CD4-positive, CD25-positive, alpha-beta regulatory T cell (primary cell): Measurements from ENCODE around the gene KERA. TPM values are rescaled to one million over a fixed set of nuclear protein-coding genes. Genes with fewer than 3 reads are reported as not detected.

Experiments used
- ATAC-seq, 2 donors: fragments of 150-1000 bp; cut with Tn5 transposase; one replicate each; pipeline ENCODE4 v1.10.0; 2021; ENCODE audit warnings: low read depth in 2 of 2, moderate number of reproducible peaks in 2 of 2, moderate library complexity in 1 of 2
- DNase-seq, 3 donors: peaks; one replicate each; pipeline versions ENCODE4 v3.0.0 to v3.0.0-alpha.2; 2012 to 2022; ENCODE audit warnings: mixed read lengths in 1 of 3
- H3K27ac ChIP-seq: one replicate; pipeline ENCODE4 v1.7.0; 2013; ENCODE audit warnings: mild to moderate bottlenecking, low read length; ENCODE audit not compliant: insufficient read depth, poor library complexity, severe bottlenecking
- H3K27me3 ChIP-seq: one replicate; pipeline ENCODE4 v1.7.0; 2013; ENCODE audit warnings: low read length; ENCODE audit not compliant: control insufficient read depth, insufficient read depth
- H3K36me3 ChIP-seq: one replicate; pipeline ENCODE4 v1.7.0; 2013; ENCODE audit warnings: mild to moderate bottlenecking, low read length, moderate library complexity; ENCODE audit not compliant: control insufficient read depth, insufficient read depth
- H3K4me1 ChIP-seq: 2 replicates; pipeline ENCODE4 v1.7.0; 2013; ENCODE audit warnings: mild to moderate bottlenecking, low read length; ENCODE audit not compliant: insufficient read depth, control insufficient read depth, poor library complexity, severe bottlenecking
- H3K4me3 ChIP-seq: one replicate; pipeline ENCODE4 v1.7.0; 2013; ENCODE audit warnings: low read depth, mild to moderate bottlenecking, low read length, moderate library complexity
- H3K9me3 ChIP-seq, 2 experiments: 1 replicate in 1 of 2; 2 replicates in 1 of 2; pipeline ENCODE4 v1.7.0; 2013; ENCODE audit warnings: low read length in 2 of 2, mild to moderate bottlenecking in 1 of 2, moderate library complexity in 1 of 2; ENCODE audit not compliant: control insufficient read depth in 2 of 2
- H3K27ac Mint-ChIP-seq, 3 donors: one replicate each; pipeline ENCODE4 v1.8.0; 2020 to 2022; ENCODE audit warnings: mild to moderate bottlenecking in 3 of 3, mixed read lengths in 3 of 3, moderate library complexity in 2 of 3
- H3K27me3 Mint-ChIP-seq: one replicate; pipeline ENCODE4 v1.8.0; 2022; ENCODE audit warnings: mild to moderate bottlenecking, mixed read lengths
- H3K36me3 Mint-ChIP-seq: one replicate; pipeline ENCODE4 v1.8.0; 2020; ENCODE audit warnings: mixed read lengths
- H3K4me1 Mint-ChIP-seq, 4 donors: one replicate each; pipeline ENCODE4 v1.8.0; 2020 to 2022; ENCODE audit warnings: mixed read lengths in 4 of 4, mild to moderate bottlenecking in 1 of 4
- H3K4me3 Mint-ChIP-seq, 4 donors: one replicate each; pipeline ENCODE4 v1.8.0; 2020 to 2022; ENCODE audit warnings: mild to moderate bottlenecking in 4 of 4, mixed read lengths in 4 of 4, moderate library complexity in 3 of 4
- H3K9me3 Mint-ChIP-seq, 7 donors: one replicate each; pipeline ENCODE4 v1.8.0; 2020 to 2022; ENCODE audit warnings: mixed read lengths in 7 of 7, mild to moderate bottlenecking in 3 of 7, moderate library complexity in 2 of 7
- polyA plus RNA-seq, 4 donors: library from polyadenylated mRNA; unstranded; fragments of 300-500 nt; fragmentation: Illumina TruSeq; gene quantifications; one replicate each; pipeline ENCODE4 v1.2.3, GENCODE V29; 2021
- total RNA-seq: library from RNA; stranded (reverse); gene quantifications from one replicate; pipeline ENCODE4 v1.2.3, GENCODE V29; 2022

The KERA gene
- total and polyA plus RNA-seq, 5 donors from 2014 or later = not detected

DNA sequence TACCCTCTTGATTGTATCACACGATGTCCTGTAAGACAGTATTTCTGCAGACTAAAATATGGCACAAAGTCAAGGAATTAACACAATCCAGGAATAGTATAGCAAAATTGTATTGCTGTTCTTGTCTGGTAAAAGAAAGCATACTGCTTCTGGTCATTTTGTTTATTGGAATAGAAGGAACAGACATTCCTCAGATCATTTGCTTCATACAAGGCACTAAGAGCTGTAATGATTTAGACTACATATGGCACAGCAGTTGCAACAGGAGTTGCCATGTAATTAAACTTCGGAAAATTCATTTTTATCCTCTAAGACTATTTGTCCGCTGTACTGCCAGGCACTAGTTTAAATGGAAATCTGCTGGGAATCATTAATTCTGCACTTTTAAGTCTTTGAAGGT is 7.6 kb upstream of the KERA start:
- H3K4me1 ChIP-seq = no peaks in the 10 kb centered on the region
- Mint-ChIP-seq H3K4me3 (no peak overlapping the region), H3K27ac (no peak overlapping the region), H3K4me1 (no peaks in the 10 kb centered on the region), H3K9me3 (no peaks in the 10 kb centered on the region), H3K27me3 (peaks cover 4% of the 10 kb centered on the region), H3K36me3 (no peaks in the 10 kb centered on the region)
- DNase-seq = no peak
- H3K4me3 ChIP-seq = no peak overlapping the region
- H3K36me3 ChIP-seq = no peaks in the 10 kb centered on the region
- H3K9me3 ChIP-seq = no peaks in the 10 kb centered on the region
- no peak for ATAC-seq
- no peak overlapping the region for H3K27ac ChIP-seq
- no peaks in the 10 kb centered on the region for H3K27me3 ChIP-seq

- H3K9me3 Mint-ChIP-seq = no peaks in the 10 kb centered on the region
- no peak overlapping the region for H3K4me3 ChIP-seq
These were observed 6.8 kb upstream of the KERA start for GRCh38 chr12:91064640-91065039.

DNA sequence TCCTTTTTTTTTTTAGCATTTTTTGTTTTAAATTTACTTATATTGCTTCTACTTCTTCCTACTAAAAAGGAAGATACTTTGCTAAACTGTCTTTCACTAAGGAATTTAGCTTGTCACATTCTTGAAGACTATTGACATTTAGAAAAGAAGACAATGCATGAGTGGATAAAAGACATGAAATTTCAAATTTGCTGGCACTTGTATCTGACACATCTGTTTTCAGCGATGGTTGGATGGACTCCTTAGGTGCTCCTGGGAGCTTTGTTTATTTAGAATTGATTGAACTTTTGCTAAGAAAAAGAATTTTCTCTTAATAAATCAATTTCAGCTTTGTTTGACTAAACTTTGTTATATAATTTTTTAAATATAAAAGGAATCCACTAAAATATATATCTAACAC is 3.3 kb upstream of the KERA start:
- Mint-ChIP-seq H3K4me3 (no peak overlapping the region), H3K36me3 (no peaks in the 10 kb centered on the region), H3K4me1 (no peaks in the 10 kb centered on the region), H3K27ac (no peak overlapping the region), H3K9me3 (no peaks in the 10 kb centered on the region), H3K27me3 (no peaks in the 10 kb centered on the region)
- ATAC-seq = no peak
- Histone ChIP-seq H3K9me3 (no peaks in the 10 kb centered on the region), H3K4me1 (no peaks in the 10 kb centered on the region), H3K27me3 (no peaks in the 10 kb centered on the region), H3K36me3 (no peaks in the 10 kb centered on the region), H3K27ac (no peak overlapping the region), H3K4me3 (no peak overlapping the region)
- no peak for DNase-seq

More at GRCh38 chr12:91064640-91065039, 6.8 kb upstream of the KERA start:
- Histone ChIP-seq H3K9me3 (no peaks in the 10 kb centered on the region), H3K27me3 (no peaks in the 10 kb centered on the region), H3K36me3 (no peaks in the 10 kb centered on the region), H3K4me1 (no peaks in the 10 kb centered on the region), H3K27ac (no peak overlapping the region)
- Mint-ChIP-seq H3K27me3 (peaks cover 4% of the 10 kb centered on the region), H3K36me3 (no peaks in the 10 kb centered on the region), H3K4me1 (no peaks in the 10 kb centered on the region), H3K4me3 (no peak overlapping the region), H3K27ac (no peak overlapping the region)
- DNase-seq (no peak), ATAC-seq (no peak)

GRCh38 chr12:91059211-91059610 is 1.4 kb upstream of the KERA start:
- no peaks in the 10 kb centered on the region for H3K4me1 ChIP-seq
- H3K4me3 ChIP-seq = no peak overlapping the region
- H3K36me3 ChIP-seq = no peaks in the 10 kb centered on the region
- H3K27me3 Mint-ChIP-seq = no peaks in the 10 kb centered on the region
- H3K27ac ChIP-seq = no peak overlapping the region
- no peak overlapping the region for H3K27ac Mint-ChIP-seq
- DNase-seq (no peak), ATAC-seq (no peak)
- H3K36me3 Mint-ChIP-seq = no peaks in the 10 kb centered on the region
- H3K9me3 Mint-ChIP-seq = no peaks in the 10 kb centered on the region
- no peaks in the 10 kb centered on the region for H3K9me3 ChIP-seq
- no peaks in the 10 kb centered on the region for H3K4me1 Mint-ChIP-seq
- H3K4me3 Mint-ChIP-seq = no peak overlapping the region
- H3K27me3 ChIP-seq = no peaks in the 10 kb centered on the region

DNA sequence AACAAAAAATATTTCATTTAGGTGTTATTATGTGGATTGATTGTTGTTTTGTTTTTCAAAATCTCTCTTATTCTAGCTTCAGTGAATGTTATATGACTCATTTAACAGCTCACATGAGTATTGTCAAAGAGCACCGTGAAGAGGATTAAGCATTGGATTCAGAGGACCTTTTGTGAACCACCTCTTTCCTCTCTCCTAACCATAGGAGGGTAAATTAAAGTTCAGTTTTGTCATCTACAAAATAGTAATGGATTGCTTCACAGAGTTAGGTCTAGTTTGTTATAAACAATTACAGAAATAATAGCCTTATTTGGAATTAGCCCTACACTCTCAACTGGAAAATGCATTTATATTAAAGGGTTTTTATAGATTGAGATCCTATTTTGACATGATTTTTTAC is 962 bp upstream of the KERA start:
- DNase-seq (no peak), ATAC-seq (no peak)
- Histone ChIP-seq H3K27me3 (no peaks in the 10 kb centered on the region), H3K9me3 (no peaks in the 10 kb centered on the region), H3K4me3 (no peak overlapping the region), H3K27ac (no peak overlapping the region), H3K36me3 (no peaks in the 10 kb centered on the region), H3K4me1 (no peaks in the 10 kb centered on the region)
- H3K4me3 Mint-ChIP-seq = no peak overlapping the region
- H3K9me3 Mint-ChIP-seq = no peaks in the 10 kb centered on the region
- H3K4me1 Mint-ChIP-seq = no peaks in the 10 kb centered on the region
- no peak overlapping the region for H3K27ac Mint-ChIP-seq
- no peaks in the 10 kb centered on the region for H3K27me3 Mint-ChIP-seq
- no peaks in the 10 kb centered on the region for H3K36me3 Mint-ChIP-seq

- Histone ChIP-seq H3K4me1 (no peaks in the 10 kb centered on the region), H3K27me3 (no peaks in the 10 kb centered on the region), H3K36me3 (no peaks in the 10 kb centered on the region), H3K4me3 (no peak overlapping the region), H3K27ac (no peak overlapping the region), H3K9me3 (no peaks in the 10 kb centered on the region)
- no peaks in the 10 kb centered on the region for H3K9me3 Mint-ChIP-seq
- no peak for ATAC-seq
- H3K4me1 Mint-ChIP-seq = no peaks in the 10 kb centered on the region
- DNase-seq = no peak
- H3K27ac Mint-ChIP-seq = no peak overlapping the region
- no peak overlapping the region for H3K4me3 Mint-ChIP-seq
- no peaks in the 10 kb centered on the region for H3K27me3 Mint-ChIP-seq
- no peaks in the 10 kb centered on the region for H3K36me3 Mint-ChIP-seq
These were observed 1.3 kb downstream of the KERA start for GRCh38 chr12:91056488-91056887.

GRCh38 chr12:91055976-91056375 is 1.8 kb downstream of the KERA start:
- H3K4me3 ChIP-seq = no peak overlapping the region
- no peaks in the 10 kb centered on the region for H3K36me3 ChIP-seq
- no peak overlapping the region for H3K27ac ChIP-seq
- H3K27ac Mint-ChIP-seq = no peak overlapping the region
- H3K4me3 Mint-ChIP-seq = no peak overlapping the region
- ATAC-seq (no peak), DNase-seq (no peak)
- H3K36me3 Mint-ChIP-seq = no peaks in the 10 kb centered on the region
- no peaks in the 10 kb centered on the region for H3K9me3 ChIP-seq
- no peaks in the 10 kb centered on the region for H3K4me1 ChIP-seq
- no peaks in the 10 kb centered on the region for H3K27me3 Mint-ChIP-seq
- H3K9me3 Mint-ChIP-seq = no peaks in the 10 kb centered on the region
- H3K4me1 Mint-ChIP-seq = no peaks in the 10 kb centered on the region
- H3K27me3 ChIP-seq = no peaks in the 10 kb centered on the region

DNA sequence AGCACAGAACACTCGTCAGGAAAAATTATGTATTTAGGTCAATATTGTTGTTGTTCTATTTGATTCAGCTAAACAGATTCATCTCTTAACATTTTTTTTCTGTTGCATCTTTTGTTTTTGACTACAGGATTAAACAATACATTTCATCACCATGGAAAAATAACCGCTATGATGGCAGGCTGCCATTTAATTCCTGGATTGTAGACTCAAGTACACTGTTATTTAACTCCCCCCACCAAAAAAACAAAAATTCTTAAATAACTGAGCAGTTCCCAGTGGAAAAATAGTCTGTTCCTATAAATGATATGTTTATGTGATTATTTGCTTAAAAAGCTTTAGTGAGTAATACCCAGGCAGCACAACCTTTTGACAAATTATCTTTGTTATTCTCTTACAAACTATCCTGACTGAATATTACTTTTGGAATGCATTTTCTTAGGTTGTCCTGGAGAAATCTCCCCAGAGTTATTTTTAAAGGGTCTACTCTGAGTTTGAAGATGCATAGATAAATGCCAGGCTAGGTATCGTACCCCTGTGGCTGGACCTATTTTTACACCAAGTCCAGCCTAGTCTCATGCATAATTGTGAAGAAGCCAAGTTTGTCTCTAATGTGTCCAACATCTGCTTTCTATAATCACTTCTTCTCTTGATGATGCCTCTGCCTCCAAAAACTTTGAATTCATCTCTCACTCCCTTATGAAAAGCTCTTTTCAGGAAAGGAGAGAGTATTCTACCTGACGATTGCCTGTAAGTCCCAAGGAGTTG is 3.7 kb downstream of the KERA start:
- H3K27ac Mint-ChIP-seq = no peak overlapping the region
- Histone ChIP-seq H3K27ac (no peak overlapping the region), H3K9me3 (no peaks in the 10 kb centered on the region), H3K4me1 (no peaks in the 10 kb centered on the region), H3K27me3 (no peaks in the 10 kb centered on the region), H3K4me3 (no peak overlapping the region), H3K36me3 (no peaks in the 10 kb centered on the region)
- H3K9me3 Mint-ChIP-seq = no peaks in the 10 kb centered on the region
- H3K4me3 Mint-ChIP-seq = no peak overlapping the region
- no peaks in the 10 kb centered on the region for H3K27me3 Mint-ChIP-seq
- no peaks in the 10 kb centered on the region for H3K36me3 Mint-ChIP-seq
- ATAC-seq (no peak), DNase-seq (no peak)
- no peaks in the 10 kb centered on the region for H3K4me1 Mint-ChIP-seq
